8988T (cell line): Measurements from ENCODE around the gene PFDN1.
"Not testable (repeated sequence)": the region's sequence is repeated elsewhere in the genome, so short reads cannot be mapped to it uniquely, and the experiment has no call there.

Source experiments
- DNase-seq: peaks from one replicate; pipeline ENCODE4 v3.0.0; 2011

The PFDN1 gene

GRCh38 chr5:140302786-140303639 lies at the start of gene PFDN1:
Gene PFDN1, minus strand, starts transcription at chr5:140303101. Its CDS starts 28 bp downstream, at chr5:140303073.
- peak; percentile 75 for DNase-seq

- DNase-seq = no peak
Measured at GRCh38 chr5:140351609-140352334, 48.9 kb upstream of the PFDN1 start.

GRCh38 chr5:140349244-140349643 lies 46.3 kb upstream of the PFDN1 start:
- DNase-seq = no peak

- no peak for DNase-seq
Measured at GRCh38 chr5:140348104-140348503, 45.2 kb upstream of the PFDN1 start.

GRCh38 chr5:140347360-140347759 lies 44.5 kb upstream of the PFDN1 start:
- DNase-seq = no peak

- DNase-seq = peak; percentile 88
Measured at GRCh38 chr5:140346348-140347221, 43.7 kb upstream of the PFDN1 start, which contains the start of gene HBEGF. Gene HBEGF, minus strand, starts transcription at chr5:140346603. Its CDS starts 275 bp downstream, at chr5:140346328.

GRCh38 chr5:140345919-140346347 lies 43.0 kb upstream of the PFDN1 start:
- peak; percentile 79 for DNase-seq

- DNase-seq = peak; percentile 60
Measured at GRCh38 chr5:140344683-140345423, 42.0 kb upstream of the PFDN1 start.

- not testable (repeated sequence) for DNase-seq
Measured at GRCh38 chr5:140343849-140344248, 40.9 kb upstream of the PFDN1 start.

- DNase-seq = no peak
Measured at GRCh38 chr5:140342896-140343295, 40.0 kb upstream of the PFDN1 start.

GRCh38 chr5:140342287-140342686 lies 39.4 kb upstream of the PFDN1 start:
- no peak for DNase-seq

GRCh38 chr5:140341591-140341990 lies 38.7 kb upstream of the PFDN1 start:
- no peak for DNase-seq

- no peak for DNase-seq
Measured at GRCh38 chr5:140340605-140341121, 37.8 kb upstream of the PFDN1 start.

- no peak for DNase-seq
Measured at GRCh38 chr5:140339636-140340035, 36.7 kb upstream of the PFDN1 start.

GRCh38 chr5:140338908-140339307 lies 36.0 kb upstream of the PFDN1 start:
- no peak for DNase-seq

GRCh38 chr5:140338336-140338735 lies 35.4 kb upstream of the PFDN1 start:
- DNase-seq = no peak

- DNase-seq = no peak
Measured at GRCh38 chr5:140337880-140338279, 35.0 kb upstream of the PFDN1 start.

GRCh38 chr5:140336388-140336787 lies 33.5 kb upstream of the PFDN1 start:
- DNase-seq = no peak

- no peak for DNase-seq
Measured at GRCh38 chr5:140331638-140332037, 28.7 kb upstream of the PFDN1 start.

GRCh38 chr5:140329739-140330481 lies 27.0 kb upstream of the PFDN1 start:
- no peak for DNase-seq
